HG02588 (cell line): ENCODE results near the gene FOXI1.
"Not testable (repeated sequence)": the region's sequence is repeated elsewhere in the genome, so short reads cannot be mapped to it uniquely, and the experiment has no call there.

Experiments
- ATAC-seq: cut with Tn5 transposase; IDR thresholded peaks from one replicate; pipeline ENCODE4 v1.9.1; 2021; ENCODE audit warnings: mild to moderate bottlenecking, moderate library complexity; ENCODE audit not compliant: unreplicated experiment

The FOXI1 gene

GRCh38 chr5:170092455-170093101, 13.1 kb upstream of the FOXI1 start:
- no peak for ATAC-seq

DNA sequence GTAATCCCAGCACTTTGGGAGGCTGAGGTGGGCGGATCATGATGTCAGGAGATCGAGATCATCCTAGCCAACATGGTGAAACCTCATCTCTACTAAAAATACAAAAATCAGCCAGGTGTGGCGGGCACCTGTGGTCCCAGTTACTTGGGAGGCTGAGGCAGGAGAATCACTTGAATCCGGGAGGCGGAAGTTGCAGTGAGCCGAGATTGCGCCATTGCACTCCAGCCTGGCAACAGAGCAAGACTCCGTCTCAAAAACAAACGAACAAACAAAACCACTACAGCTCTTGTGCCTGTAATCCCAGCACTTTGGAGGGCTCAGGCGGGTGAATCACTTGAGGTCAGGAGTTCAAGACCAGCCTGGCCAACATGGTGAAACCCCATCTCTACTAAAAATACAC, 11.4 kb upstream of the FOXI1 start:
- ATAC-seq: not testable (repeated sequence)

DNA sequence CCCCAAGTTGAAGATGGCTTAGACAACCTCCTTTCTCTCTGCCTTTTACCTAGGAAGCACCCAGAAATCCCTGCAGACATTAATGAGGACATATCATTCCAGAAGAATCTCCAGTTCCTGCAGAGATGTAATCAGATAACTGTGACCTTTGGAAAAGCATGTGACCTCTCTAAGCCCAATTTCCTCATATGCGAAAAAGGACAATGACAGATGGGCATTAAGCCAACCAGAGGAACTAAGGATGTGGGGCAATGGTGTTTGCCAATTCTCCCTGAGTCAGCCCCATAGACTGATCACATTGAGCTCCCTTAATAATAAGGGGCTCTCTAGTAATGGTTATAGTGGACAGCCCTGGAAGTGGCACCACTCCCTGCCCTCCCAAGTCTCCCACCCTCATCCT, 10.1 kb upstream of the FOXI1 start:
- no peak for ATAC-seq

DNA sequence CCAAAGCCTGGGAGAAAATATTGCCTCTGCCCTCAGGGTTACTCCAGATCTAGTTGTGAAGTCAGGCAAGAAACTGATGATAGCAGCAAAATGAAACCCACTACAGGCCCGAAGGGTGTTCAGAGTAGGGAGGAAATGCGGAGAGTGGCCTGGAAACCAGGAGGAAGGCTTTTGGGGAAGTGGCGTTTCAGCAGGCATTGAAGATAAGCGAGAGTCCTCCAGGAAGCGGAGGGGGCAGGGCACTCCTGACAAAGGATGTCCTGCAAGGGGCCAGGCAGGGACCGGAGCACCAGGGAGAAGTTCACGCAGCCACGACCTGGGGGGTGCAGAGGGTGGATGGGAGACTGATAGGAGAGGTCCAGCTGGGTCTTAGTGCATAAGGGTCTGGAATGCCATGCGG, 7.8 kb upstream of the FOXI1 start:
- ATAC-seq: no peak

DNA sequence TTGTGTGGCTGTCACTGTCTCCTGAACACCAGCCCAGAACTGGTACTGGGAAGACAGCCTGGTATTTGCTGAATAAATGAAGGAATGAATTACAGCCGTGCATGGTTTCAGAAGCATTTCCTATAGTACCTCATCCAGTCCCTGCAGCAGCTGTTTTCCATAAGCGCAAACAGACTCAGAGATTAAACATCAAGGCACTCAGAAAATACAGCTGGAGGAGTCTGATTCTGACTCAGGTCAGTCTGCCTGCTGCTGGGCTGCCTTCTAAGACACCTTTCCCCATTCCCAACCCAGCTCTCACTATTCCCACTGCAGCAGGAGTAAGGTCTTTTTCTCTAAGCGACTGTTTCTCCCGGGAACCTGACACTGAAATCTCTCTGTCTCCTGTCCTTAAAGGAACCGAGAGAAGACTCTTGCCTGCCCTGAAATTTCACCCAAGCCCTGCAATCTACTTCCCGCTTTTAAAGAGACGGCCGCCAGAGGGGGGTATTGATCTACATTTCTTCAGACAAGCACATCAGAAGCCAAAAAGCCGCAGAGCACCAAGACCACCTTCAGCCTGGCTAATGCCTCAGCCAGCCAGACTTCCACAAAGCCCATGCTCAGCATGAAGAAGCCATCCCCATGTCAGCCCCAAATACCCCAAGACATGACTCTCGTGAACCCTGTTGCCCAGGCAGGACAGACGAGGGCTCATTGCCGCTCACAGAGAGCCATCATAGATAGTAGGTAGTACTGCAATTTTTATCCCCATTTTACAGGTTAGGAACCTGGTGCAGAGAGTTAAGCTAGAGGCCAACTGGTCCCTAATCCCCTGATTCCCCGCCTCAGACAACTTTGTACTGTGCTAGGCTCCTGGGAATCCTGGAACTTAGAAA, 5.4 kb upstream of the FOXI1 start:
- ATAC-seq: no peak

DNA sequence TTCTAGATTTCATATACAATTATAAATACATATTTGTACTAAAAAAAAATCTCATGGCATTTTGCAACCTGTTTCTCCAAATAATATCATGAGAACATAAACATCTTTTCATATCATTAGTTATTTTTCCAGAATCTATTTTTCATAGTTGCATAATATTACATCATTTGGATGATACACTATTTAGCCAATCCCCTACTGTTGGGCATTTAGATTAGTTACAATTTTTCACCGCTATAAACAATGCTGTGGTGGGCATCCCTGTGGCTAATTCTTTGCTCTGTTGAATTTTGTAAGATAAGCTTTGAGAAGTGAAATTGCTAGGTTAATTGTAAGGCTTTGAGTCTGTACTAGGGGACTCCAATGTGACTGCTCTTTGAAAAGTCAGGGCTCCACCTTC, 2.2 kb upstream of the FOXI1 start:
- no peak for ATAC-seq

- no peak for ATAC-seq
These were observed 1.4 kb upstream of the FOXI1 start for GRCh38 chr5:170104299-170104698.

DNA sequence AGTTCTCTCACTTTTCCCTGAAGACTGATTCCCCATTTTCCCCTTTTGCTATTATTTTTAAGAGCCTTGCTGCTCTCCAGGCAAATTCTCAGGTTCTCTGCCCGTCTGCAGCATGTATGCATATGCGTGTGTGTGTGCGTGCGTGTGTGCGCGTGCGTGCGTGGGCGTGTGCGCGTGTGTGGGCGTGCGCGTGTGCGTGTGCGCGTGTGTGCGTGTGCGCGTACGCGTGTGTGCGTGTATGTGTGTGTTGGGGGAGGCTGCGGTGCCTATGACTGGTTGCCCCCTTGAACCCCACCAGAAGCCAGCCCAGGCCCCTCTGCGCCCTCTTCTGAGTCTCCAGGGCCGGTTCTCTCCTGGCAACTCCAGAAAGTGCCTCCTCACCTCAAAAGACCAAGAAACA, 987 bp upstream of the FOXI1 start:
- ATAC-seq: no peak

DNA sequence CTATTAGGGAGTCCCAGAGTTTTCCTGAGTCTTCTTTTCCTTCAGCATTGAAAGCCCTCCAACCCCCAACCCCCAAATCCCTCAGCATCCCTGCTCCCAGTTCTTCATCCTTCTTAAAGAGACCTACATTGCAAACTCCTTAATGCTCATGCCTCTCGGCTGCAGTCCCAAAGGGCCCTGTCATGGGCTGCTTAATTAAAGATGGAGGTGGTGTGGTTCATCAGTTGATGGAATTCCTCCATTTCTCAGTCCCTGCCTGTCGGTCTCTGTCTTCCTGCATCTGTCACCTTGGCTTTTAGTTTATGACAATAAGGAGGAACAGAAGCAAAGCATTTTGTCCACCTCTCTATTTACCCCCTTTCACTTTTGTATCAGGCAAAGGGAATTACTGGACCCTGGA, 2.0 kb downstream of the FOXI1 start:
- ATAC-seq: no peak

GRCh38 chr5:170108266-170108785, 2.6 kb downstream of the FOXI1 start:
- ATAC-seq: no peak

DNA sequence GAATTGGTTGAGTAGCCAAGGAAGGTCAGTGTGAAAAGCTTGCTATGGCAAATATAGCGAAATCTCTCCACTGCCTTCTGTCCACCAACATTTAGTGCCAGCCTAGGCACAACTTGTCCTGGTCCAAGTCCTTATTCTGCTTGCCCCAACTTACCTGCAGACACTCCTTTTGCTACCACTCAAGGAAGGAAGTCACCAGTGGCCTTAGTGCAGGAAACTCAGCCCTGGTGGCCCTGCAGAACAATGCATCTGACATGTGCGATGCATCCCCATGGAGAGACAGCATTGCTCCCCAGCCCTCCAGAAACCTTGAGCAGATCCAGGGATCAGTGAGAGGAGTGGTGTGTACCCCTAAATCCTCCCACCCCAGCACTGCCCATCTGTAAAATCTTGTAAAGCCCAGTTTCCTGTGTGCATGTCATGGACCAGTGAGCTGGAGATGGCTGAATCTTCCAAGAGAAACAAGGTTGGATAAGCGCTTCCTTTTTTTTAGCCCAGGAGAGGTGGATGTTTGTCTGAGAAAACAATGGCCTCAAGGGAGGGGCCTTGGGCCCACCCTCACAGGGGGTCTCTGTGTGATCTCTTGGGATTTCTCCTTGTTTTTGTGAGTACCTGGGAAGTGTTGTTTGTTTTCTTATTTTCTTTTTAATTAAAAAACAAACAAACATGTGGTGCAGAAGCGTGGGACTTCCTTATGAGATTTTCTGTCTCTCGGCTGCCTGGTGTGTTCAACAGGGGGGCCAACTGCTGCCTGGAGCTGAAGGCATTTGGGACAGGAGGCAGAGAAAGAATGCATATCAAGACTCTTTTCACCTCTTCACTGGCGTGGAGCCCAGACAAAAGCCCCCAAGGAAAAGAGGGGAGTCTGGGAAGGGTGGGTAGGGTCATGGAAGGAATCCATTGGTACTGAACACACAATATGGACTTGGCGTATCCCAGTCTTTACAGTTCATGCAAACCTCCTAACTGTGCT, 3.6 kb downstream of the FOXI1 start:
- no peak for ATAC-seq

GRCh38 chr5:170110403-170111087, 4.8 kb downstream of the FOXI1 start:
- ATAC-seq: no peak

- no peak for ATAC-seq
These were observed 5.5 kb downstream of the FOXI1 start for GRCh38 chr5:170111088-170111785.

- ATAC-seq: no peak
These were observed 7.3 kb downstream of the FOXI1 start for GRCh38 chr5:170112876-170113521.

DNA sequence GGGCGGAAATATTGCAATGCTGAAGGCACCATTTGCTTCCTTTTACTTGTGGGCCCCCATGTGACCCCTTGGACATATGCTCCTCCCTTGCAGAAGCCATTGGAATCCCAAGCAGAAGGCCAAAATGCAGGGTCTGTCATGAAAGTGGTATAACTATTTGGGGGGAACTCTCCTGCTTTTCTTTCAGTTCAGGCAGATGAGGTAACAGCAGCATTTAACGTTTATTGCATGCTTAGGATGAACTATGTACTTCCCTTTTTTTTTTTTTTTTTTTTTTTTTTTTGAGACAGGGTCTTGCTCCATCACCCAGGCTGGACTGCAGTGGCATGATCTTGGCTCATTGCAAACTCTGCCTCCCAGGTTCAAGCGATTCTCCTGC, 7.8 kb downstream of the FOXI1 start:
- ATAC-seq: no peak

GRCh38 chr5:170114271-170114670, 8.6 kb downstream of the FOXI1 start:
- ATAC-seq: no peak

GRCh38 chr5:170115925-170116324, 10.2 kb downstream of the FOXI1 start:
- ATAC-seq: no peak

GRCh38 chr5:170117736-170118135, 12.0 kb downstream of the FOXI1 start:
- no peak for ATAC-seq

DNA sequence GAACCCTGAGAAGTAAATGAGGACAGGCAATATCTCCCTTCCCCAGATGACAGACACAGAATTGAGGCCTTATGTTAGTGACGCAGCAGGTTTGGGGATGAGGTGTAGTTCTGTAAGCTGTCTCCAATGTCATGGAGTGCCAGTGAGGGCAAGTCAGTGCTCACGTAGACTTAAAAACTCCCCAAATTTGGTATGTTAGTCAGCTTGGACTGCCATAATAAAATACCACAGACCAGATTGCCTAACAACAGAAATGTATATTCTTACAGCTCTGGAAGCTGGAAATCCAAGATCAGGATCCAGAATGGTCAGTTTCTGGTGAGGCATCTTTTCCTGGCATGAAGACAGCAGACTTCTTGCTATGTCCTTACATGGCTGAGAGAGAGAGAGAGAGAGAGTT, 14.9 kb downstream of the FOXI1 start:
- ATAC-seq: no peak
